Activated naive CD8-positive, alpha-beta T cell treated with anti-CD3 and anti-CD28 coated beads, Interleukin-2, amount 10 ng/mL, durations not matched to agents 7 days and 5 days (primary cell): ENCODE measurements around the gene TCF23. TPM values are rescaled to one million over a fixed set of nuclear protein-coding genes. Genes with fewer than 3 reads are reported as not detected.

Source experiments
- ATAC-seq: fragments of 150-1000 bp; cut with Tn5 transposase; one replicate; pipeline ENCODE4 v1.10.0; 2021; ENCODE audit warnings: low read depth, moderate library complexity
- POLR2A ChIA-PET: fragments of 350-600 bp; sonication (Branson Sonifier 250); formaldehyde crosslinking; loops from one replicate; lab custom pipeline; 2021; ENCODE audit warnings: antibody characterized with exemption; lab: Charles Lee
- DNase-seq: peaks from one replicate; pipeline ENCODE4 v3.0.0; 2021
- H3K27ac Mint-ChIP-seq: one replicate; pipeline ENCODE4 v1.8.0; 2022; ENCODE audit warnings: mild to moderate bottlenecking, mixed read lengths
- H3K27me3 Mint-ChIP-seq: one replicate; pipeline ENCODE4 v1.8.0; 2022; ENCODE audit warnings: mild to moderate bottlenecking, moderate library complexity, mixed read lengths
- H3K36me3 Mint-ChIP-seq: one replicate; pipeline ENCODE4 v1.8.0; 2021; ENCODE audit warnings: mild to moderate bottlenecking, mixed read lengths
- H3K4me1 Mint-ChIP-seq: one replicate; pipeline ENCODE4 v1.8.0; 2021; ENCODE audit warnings: mixed read lengths
- H3K4me3 Mint-ChIP-seq: one replicate; pipeline ENCODE4 v1.8.0; 2022; ENCODE audit warnings: mild to moderate bottlenecking, moderate library complexity, mixed read lengths
- H3K9me3 Mint-ChIP-seq: one replicate; pipeline ENCODE4 v1.8.0; 2021; ENCODE audit warnings: mixed read lengths
- total RNA-seq, 2 experiments: library from RNA; stranded (reverse); gene quantifications; one replicate each; pipeline ENCODE4 v1.2.3, GENCODE V29; 2021

TCF23 gene
- total RNA-seq, 2 experiments from 2014 or later, result not detected

- Mint-ChIP-seq H3K27me3 (no peaks in the 10 kb centered on the region), H3K4me3 (peak within 1 kb of the TSS; percentile 97), H3K9me3 (no peaks in the 10 kb centered on the region)
Observed at GRCh38 chr2:27133905-27134780, 14.7 kb upstream of the TCF23 start, which contains the start of gene PREB. Gene PREB (minus strand): TSS chr2:27134636. CDS start chr2:27134421, 215 bp downstream.

GRCh38 chr2:27134781-27135477 is 13.9 kb upstream of the TCF23 start:
- DNase-seq, result no peak
- peaks cover 17% of the 10 kb centered on the region for H3K4me1 Mint-ChIP-seq
- POLR2A ChIA-PET, result interaction anchor here (0.7 to 3.0 kb wide), 6 partner anchors 9 to 77 kb away, joined by 3 to 34 read pairs (median 4); partner anchors contain the start of genes ABHD1, ATRAID and SLC5A6
- ATAC-seq, result no peak
- H3K27ac Mint-ChIP-seq, result peak overlapping the region; percentile 97
- no peaks in the 10 kb centered on the region for H3K9me3 Mint-ChIP-seq
- peak overlapping the region; percentile 97 for H3K4me3 Mint-ChIP-seq
- H3K27me3 Mint-ChIP-seq, result no peaks in the 10 kb centered on the region
- peaks cover 7% of the 10 kb centered on the region for H3K36me3 Mint-ChIP-seq

More at GRCh38 chr2:27133905-27134780, 14.7 kb upstream of the TCF23 start, which contains the start of gene PREB:
- POLR2A ChIA-PET, result interaction anchor here (0.6 to 3.0 kb wide), 9 partner anchors 8 to 237 kb away, joined by 3 to 34 read pairs (median 4); partner anchors contain the start of genes ABHD1, ATRAID, CAD and SLC5A6
- H3K27ac Mint-ChIP-seq, result peak within 1 kb of the TSS; percentile 97
- H3K4me1 Mint-ChIP-seq, result peaks cover 17% of the 10 kb centered on the region
- DNase-seq, result peak; percentile 100
- ATAC-seq, result peak; percentile 96
- peaks cover 9% of the 10 kb centered on the region for H3K36me3 Mint-ChIP-seq

GRCh38 chr2:27135478-27135955 is 13.3 kb upstream of the TCF23 start:
- H3K4me3 Mint-ChIP-seq, result peak overlapping the region; percentile 97
- peak overlapping the region; percentile 97 for H3K27ac Mint-ChIP-seq
- DNase-seq (no peak), ATAC-seq (no peak)
- POLR2A ChIA-PET, result interaction anchor here (0.7 to 3.0 kb wide), 5 partner anchors 10 to 77 kb away, joined by 3 to 34 read pairs (median 3); partner anchors contain the start of gene ABHD1
- no peaks in the 10 kb centered on the region for H3K27me3 Mint-ChIP-seq
- peaks cover 7% of the 10 kb centered on the region for H3K36me3 Mint-ChIP-seq
- H3K9me3 Mint-ChIP-seq, result no peaks in the 10 kb centered on the region
- H3K4me1 Mint-ChIP-seq, result peaks cover 17% of the 10 kb centered on the region

GRCh38 chr2:27136751-27137150 is 12.1 kb upstream of the TCF23 start:
- H3K4me3 Mint-ChIP-seq, result no peak overlapping the region
- DNase-seq, result no peak
- no peak for ATAC-seq
- POLR2A ChIA-PET, result no interaction called here
- no peak overlapping the region for H3K27ac Mint-ChIP-seq
- peaks cover 7% of the 10 kb centered on the region for H3K36me3 Mint-ChIP-seq
- H3K9me3 Mint-ChIP-seq, result no peaks in the 10 kb centered on the region
- H3K27me3 Mint-ChIP-seq, result no peaks in the 10 kb centered on the region
- H3K4me1 Mint-ChIP-seq, result peaks cover 17% of the 10 kb centered on the region

GRCh38 chr2:27137322-27137935 is 11.4 kb upstream of the TCF23 start:
- Mint-ChIP-seq H3K4me3 (no peak overlapping the region), H3K36me3 (peaks cover 7% of the 10 kb centered on the region), H3K27ac (no peak overlapping the region), H3K27me3 (peaks cover 3% of the 10 kb centered on the region), H3K4me1 (peaks cover 16% of the 10 kb centered on the region), H3K9me3 (no peaks in the 10 kb centered on the region)
- DNase-seq, result no peak
- no peak for ATAC-seq
- POLR2A ChIA-PET, result no interaction called here

- peaks cover 10% of the 10 kb centered on the region for H3K4me1 Mint-ChIP-seq
- no peak for ATAC-seq
- no peak for DNase-seq
- no peak overlapping the region for H3K4me3 Mint-ChIP-seq
- POLR2A ChIA-PET, result no interaction called here
- H3K9me3 Mint-ChIP-seq, result peaks cover 1% of the 10 kb centered on the region
- H3K27me3 Mint-ChIP-seq, result peaks cover 9% of the 10 kb centered on the region
- H3K27ac Mint-ChIP-seq, result peak overlapping the region; percentile 56
- peaks cover 6% of the 10 kb centered on the region for H3K36me3 Mint-ChIP-seq
Observed at GRCh38 chr2:27138111-27138510, 10.7 kb upstream of the TCF23 start.

- no peak within 1 kb of the TSS for H3K27ac Mint-ChIP-seq
- DNase-seq (no peak), ATAC-seq (no peak)
- no peak within 1 kb of the TSS for H3K4me3 Mint-ChIP-seq
- H3K9me3 Mint-ChIP-seq, result peaks cover 2% of the 10 kb centered on the region
- H3K36me3 Mint-ChIP-seq, result peaks cover 3% of the 10 kb centered on the region
- POLR2A ChIA-PET, result no interaction called here
- H3K4me1 Mint-ChIP-seq, result peaks cover 3% of the 10 kb centered on the region
- peaks cover 19% of the 10 kb centered on the region for H3K27me3 Mint-ChIP-seq
Observed at GRCh38 chr2:27139310-27139709, 9.5 kb upstream of the TCF23 start, which contains the start of gene PRR30. Gene PRR30 (minus strand): TSS chr2:27139410. CDS start chr2:27138329, 1,081 bp downstream.

- no peak for ATAC-seq
- peaks cover 34% of the 10 kb centered on the region for H3K27me3 Mint-ChIP-seq
Observed at GRCh38 chr2:27143285-27143684, 5.5 kb upstream of the TCF23 start.

GRCh38 chr2:27145682-27146081 is 3.1 kb upstream of the TCF23 start:
- peaks cover 2% of the 10 kb centered on the region for H3K9me3 Mint-ChIP-seq
- H3K27me3 Mint-ChIP-seq, result peaks cover 34% of the 10 kb centered on the region
- no peak for ATAC-seq
- POLR2A ChIA-PET, result no interaction called here
- no peak overlapping the region for H3K27ac Mint-ChIP-seq
- H3K4me3 Mint-ChIP-seq, result no peak overlapping the region
- peaks cover 2% of the 10 kb centered on the region for H3K36me3 Mint-ChIP-seq
- DNase-seq, result no peak
- no peaks in the 10 kb centered on the region for H3K4me1 Mint-ChIP-seq

More at GRCh38 chr2:27143285-27143684, 5.5 kb upstream of the TCF23 start:
- no peaks in the 10 kb centered on the region for H3K4me1 Mint-ChIP-seq
- no peak overlapping the region for H3K27ac Mint-ChIP-seq
- H3K36me3 Mint-ChIP-seq, result peaks cover 2% of the 10 kb centered on the region
- H3K4me3 Mint-ChIP-seq, result no peak overlapping the region
- POLR2A ChIA-PET, result no interaction called here
- H3K9me3 Mint-ChIP-seq, result peaks cover 2% of the 10 kb centered on the region
- DNase-seq, result no peak

GRCh38 chr2:27147935-27148334 is 869 bp upstream of the TCF23 start:
- Mint-ChIP-seq H3K4me3 (no peak overlapping the region), H3K27ac (no peak overlapping the region), H3K9me3 (peaks cover 2% of the 10 kb centered on the region), H3K27me3 (peaks cover 27% of the 10 kb centered on the region), H3K4me1 (no peaks in the 10 kb centered on the region), H3K36me3 (peaks cover 2% of the 10 kb centered on the region)
- POLR2A ChIA-PET, result no interaction called here
- DNase-seq, result no peak
- ATAC-seq, result no peak

GRCh38 chr2:27149570-27150405 is 984 bp downstream of the TCF23 start:
- POLR2A ChIA-PET, result no interaction called here

GRCh38 chr2:27150639-27151230 is 1.9 kb downstream of the TCF23 start:
- ATAC-seq (no peak), DNase-seq (no peak)
- no peaks in the 10 kb centered on the region for H3K4me1 Mint-ChIP-seq
- no peaks in the 10 kb centered on the region for H3K36me3 Mint-ChIP-seq
- H3K27me3 Mint-ChIP-seq, result peaks cover 11% of the 10 kb centered on the region
- no peak overlapping the region for H3K27ac Mint-ChIP-seq
- POLR2A ChIA-PET, result interaction anchor here (0.7 kb wide), 1 partner anchor 16 kb away, joined by 3 read pairs; the partner anchor contains the start of gene PREB
- H3K9me3 Mint-ChIP-seq, result no peaks in the 10 kb centered on the region
- H3K4me3 Mint-ChIP-seq, result no peak overlapping the region

More at GRCh38 chr2:27149570-27150405, 984 bp downstream of the TCF23 start:
- H3K36me3 Mint-ChIP-seq, result no peaks in the 10 kb centered on the region
- DNase-seq (no peak), ATAC-seq (no peak)
- H3K27ac Mint-ChIP-seq, result no peak overlapping the region
- no peak overlapping the region for H3K4me3 Mint-ChIP-seq
- no peaks in the 10 kb centered on the region for H3K4me1 Mint-ChIP-seq
- H3K9me3 Mint-ChIP-seq, result no peaks in the 10 kb centered on the region
- H3K27me3 Mint-ChIP-seq, result peaks cover 12% of the 10 kb centered on the region
